RWPE1 (cell line): Measurements from ENCODE around the gene PCOLCE2.

Experiments
- CTCF ChIA-PET: fragments of 350-600 bp; sonication (Branson Sonifier 250); formaldehyde crosslinking; extraction: SDS; loops from one replicate; lab custom pipeline; 2021; lab: Yijun Ruan, JAX
- POLR2A ChIA-PET: fragments of 400-600 bp; formaldehyde crosslinking; extraction: SDS; loops from one replicate; lab custom pipeline; 2020; ENCODE audit warnings: antibody characterized with exemption; ENCODE audit not compliant: low non-redundant PET; lab: Yijun Ruan, JAX
- DNase-seq: peaks from one replicate; pipeline ENCODE4 v3.0.0; 2012; ENCODE audit warnings: low spot score
- H3K27ac ChIP-seq: fragments of 450-650 bp; 2 replicates; pipeline ENCODE4 v1.5.1; 2017
- CTCF ChIP-seq: fragments of 450-650 bp; conservative IDR thresholded peaks from 2 replicates; pipeline ENCODE4 v1.5.1; 2017; ENCODE audit warnings: low read depth, mild to moderate bottlenecking

PCOLCE2 gene

GRCh38 chr3:142801746-142802145, 87.1 kb downstream of the PCOLCE2 start:
- H3K27ac ChIP-seq: no peak overlapping the region
- TF ChIP-seq CTCF: no peak
- POLR2A ChIA-PET: no interaction called here
- DNase-seq: no peak
- CTCF ChIA-PET: no interaction called here

- ChIA-PET CTCF (interaction anchor here (0.6 kb wide), 1 partner anchor 15 kb away, joined by 9 read pairs; no protein-coding TSS in a partner anchor), POLR2A (no interaction called here)
- no peak for TF ChIP-seq CTCF
- DNase-seq: no peak
- no peak overlapping the region for H3K27ac ChIP-seq
These were observed 92.1 kb downstream of the PCOLCE2 start for GRCh38 chr3:142796823-142797222.

GRCh38 chr3:142795332-142795731, 93.6 kb downstream of the PCOLCE2 start:
- DNase-seq: no peak
- no peak overlapping the region for H3K27ac ChIP-seq
- no peak for TF ChIP-seq CTCF
- ChIA-PET POLR2A (no interaction called here), CTCF (no interaction called here)

DNA sequence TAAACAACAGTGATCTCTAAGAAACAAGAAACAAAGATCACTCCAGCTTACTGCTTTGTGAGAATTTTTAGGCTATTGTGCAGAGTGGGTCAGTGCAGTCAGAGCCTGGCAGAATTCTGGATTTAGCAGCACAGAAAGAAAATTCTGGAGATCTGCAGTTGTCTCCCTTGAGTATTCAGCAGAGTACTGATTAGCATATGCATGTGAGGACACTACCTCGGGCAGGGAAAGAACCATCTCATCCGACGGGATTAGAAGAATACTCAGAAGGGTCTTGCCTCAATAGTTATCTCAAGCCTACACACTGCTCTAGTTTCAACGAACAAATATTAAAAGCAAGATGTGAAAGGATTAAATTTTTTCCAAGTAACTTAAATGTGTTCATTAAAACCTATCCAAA, 94.4 kb downstream of the PCOLCE2 start:
- no peak for TF ChIP-seq CTCF
- no peak for DNase-seq
- no peak overlapping the region for H3K27ac ChIP-seq
- ChIA-PET POLR2A (no interaction called here), CTCF (no interaction called here)

DNA sequence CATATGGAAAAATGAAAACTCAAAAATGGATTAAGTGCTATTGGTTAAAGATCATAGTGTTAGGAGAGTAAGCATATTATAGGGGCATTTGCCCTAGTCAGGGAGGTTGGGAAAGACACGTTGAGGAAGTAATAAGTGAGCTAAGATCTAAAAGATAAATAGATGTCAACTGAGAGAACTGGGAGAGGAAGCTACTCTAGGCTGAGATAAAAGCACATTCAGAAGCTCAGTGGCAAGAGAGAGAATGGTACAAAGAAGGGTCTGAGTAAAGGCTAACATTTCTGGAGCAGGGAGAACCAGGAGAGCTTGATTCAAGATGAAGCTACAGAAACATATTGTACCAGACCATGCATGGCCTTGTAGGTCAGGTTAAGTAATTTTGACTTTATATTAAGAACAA, 101.2 kb downstream of the PCOLCE2 start:
- POLR2A ChIA-PET: no interaction called here
- CTCF ChIA-PET: no interaction called here
- H3K27ac ChIP-seq: no peak overlapping the region
- no peak for DNase-seq
- TF ChIP-seq CTCF: no peak

DNA sequence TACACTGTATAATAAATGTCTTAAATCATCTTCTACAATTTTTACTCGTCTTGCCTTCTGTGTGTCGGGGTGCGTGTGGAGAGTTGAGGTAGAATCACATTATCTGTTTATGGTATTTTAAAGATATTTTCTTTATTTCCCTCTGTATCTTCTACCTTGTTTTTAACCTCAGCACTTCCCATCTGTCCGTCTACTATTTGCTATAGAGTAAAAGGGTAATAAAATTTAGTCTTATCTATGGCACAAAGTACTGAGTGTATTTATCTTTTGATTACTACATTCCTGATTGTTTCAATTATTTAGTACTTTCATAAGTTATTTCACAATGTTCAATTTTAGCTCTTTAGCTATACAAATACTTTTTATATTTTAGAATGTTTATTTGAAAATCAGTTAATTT, 102.9 kb downstream of the PCOLCE2 start:
- H3K27ac ChIP-seq: no peak overlapping the region
- DNase-seq: no peak
- CTCF ChIA-PET: no interaction called here
- no peak for TF ChIP-seq CTCF
- POLR2A ChIA-PET: no interaction called here

- POLR2A ChIA-PET: no interaction called here
- DNase-seq: no peak
- CTCF ChIA-PET: no interaction called here
- no peak for TF ChIP-seq CTCF
- no peak overlapping the region for H3K27ac ChIP-seq
These were observed 104.7 kb downstream of the PCOLCE2 start for GRCh38 chr3:142784228-142784627.
